ENCODE data around the gene SNX30.

Gene SNX30

DNA sequence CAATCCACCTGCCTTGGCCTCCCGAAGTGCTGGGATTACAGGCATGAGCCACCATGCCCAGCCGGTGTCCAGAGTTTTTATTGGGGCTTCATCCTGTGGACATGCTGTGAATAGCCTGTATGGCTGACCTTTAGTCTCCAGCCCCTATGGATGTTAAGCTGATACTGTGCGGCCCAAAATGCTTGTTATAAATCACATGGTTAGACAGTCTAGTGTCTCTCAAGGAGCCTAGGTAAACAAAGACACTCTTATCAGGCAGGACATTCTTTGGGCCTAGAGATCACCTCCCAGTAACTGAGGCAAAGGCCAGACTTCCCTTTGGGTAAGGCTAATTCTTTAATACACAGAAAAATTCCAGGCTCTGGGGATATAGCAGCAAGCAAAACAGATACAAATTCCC lies 162.1 kb downstream of the SNX30 start:
- no peak for DNase-seq
- Mint-ChIP-seq H3K9me3 (no peaks in the 10 kb centered on the region), H3K4me1 (ENCODE audit: low read depth in 2 of 2) (no peaks in the 10 kb centered on the region), H3K4me3 (no peak overlapping the region), H3K27ac (no peak overlapping the region), H3K36me3 (ENCODE audit: insufficient read depth) (no peaks in the 10 kb centered on the region), H3K27me3 (peaks cover 5 to 32% of the 10 kb centered on the region in 2 donors)
- ATAC-seq (replicated peaks): no peak

GRCh38 chr9:112913326-112913725 lies 162.8 kb downstream of the SNX30 start:
- no peak for DNase-seq
- no peak for ATAC-seq (replicated peaks)
- Mint-ChIP-seq H3K4me3 (no peak overlapping the region), H3K36me3 (ENCODE audit: insufficient read depth) (no peaks in the 10 kb centered on the region), H3K9me3 (no peaks in the 10 kb centered on the region), H3K4me1 (ENCODE audit: low read depth in 2 of 2) (no peaks in the 10 kb centered on the region), H3K27ac (no peak overlapping the region), H3K27me3 (peaks cover 5 to 36% of the 10 kb centered on the region in 2 donors)

GRCh38 chr9:112914524-112914923 lies 164.0 kb downstream of the SNX30 start:
- H3K9me3 Mint-ChIP-seq: no peaks in the 10 kb centered on the region
- no peaks in the 10 kb centered on the region for H3K4me1 Mint-ChIP-seq (ENCODE audit: low read depth in 2 of 2)
- DNase-seq (no peak), ATAC-seq (replicated peaks) (no peak)
- peaks cover 5 to 46% of the 10 kb centered on the region in 2 donors for H3K27me3 Mint-ChIP-seq
- H3K27ac Mint-ChIP-seq: no peak overlapping the region
- no peaks in the 10 kb centered on the region for H3K36me3 Mint-ChIP-seq (ENCODE audit: insufficient read depth)
- no peak overlapping the region for H3K4me3 Mint-ChIP-seq

DNA sequence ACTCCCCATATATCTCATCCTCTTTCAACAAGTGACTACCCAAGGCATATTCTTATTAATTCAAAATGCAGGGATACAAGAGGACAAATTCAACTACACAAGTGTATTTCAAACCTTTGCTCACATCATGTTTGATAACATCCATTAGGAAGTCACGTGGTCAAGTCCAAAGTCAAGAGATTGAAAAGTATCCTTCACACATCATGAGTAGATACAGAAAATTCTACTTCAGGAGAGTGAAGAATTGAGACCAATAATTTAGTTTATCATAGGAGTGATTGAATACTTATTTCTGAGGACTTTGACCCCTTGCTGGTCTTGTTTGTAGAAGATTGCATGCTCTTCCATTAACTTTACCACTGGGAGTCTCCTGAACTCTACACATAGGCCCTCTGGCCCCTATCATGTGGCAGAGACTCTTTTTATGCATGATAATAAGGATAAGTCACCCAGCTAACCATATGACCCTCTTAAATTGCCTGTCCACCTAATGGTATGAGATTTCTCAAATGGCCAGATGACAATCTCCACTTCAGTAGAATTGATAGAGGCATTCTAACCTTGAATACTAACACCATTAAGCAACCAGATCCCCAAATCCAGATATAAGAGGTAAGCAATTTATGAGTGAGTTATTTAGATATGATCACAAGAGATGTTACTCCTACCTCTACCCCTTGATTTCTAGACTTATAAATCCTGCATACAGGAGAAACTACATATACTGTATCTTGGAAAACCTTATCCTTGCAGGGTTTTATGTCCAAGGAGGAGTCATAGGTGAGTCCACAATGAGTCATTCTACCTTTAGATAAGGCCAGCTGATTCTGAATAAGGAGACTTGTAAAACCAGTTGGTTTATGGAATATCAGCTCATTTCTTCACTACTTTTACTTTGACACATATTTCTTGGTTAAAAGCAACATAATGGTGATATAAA lies 166.8 kb downstream of the SNX30 start:
- DNase-seq (no peak), ATAC-seq (replicated peaks) (no peak)
- Mint-ChIP-seq H3K4me1 (ENCODE audit: low read depth in 2 of 2) (no peaks in the 10 kb centered on the region), H3K4me3 (no peak overlapping the region), H3K27ac (no peak overlapping the region), H3K9me3 (no peaks in the 10 kb centered on the region), H3K27me3 (peaks cover 11 to 50% of the 10 kb centered on the region in 2 donors), H3K36me3 (ENCODE audit: insufficient read depth) (no peaks in the 10 kb centered on the region)

DNA sequence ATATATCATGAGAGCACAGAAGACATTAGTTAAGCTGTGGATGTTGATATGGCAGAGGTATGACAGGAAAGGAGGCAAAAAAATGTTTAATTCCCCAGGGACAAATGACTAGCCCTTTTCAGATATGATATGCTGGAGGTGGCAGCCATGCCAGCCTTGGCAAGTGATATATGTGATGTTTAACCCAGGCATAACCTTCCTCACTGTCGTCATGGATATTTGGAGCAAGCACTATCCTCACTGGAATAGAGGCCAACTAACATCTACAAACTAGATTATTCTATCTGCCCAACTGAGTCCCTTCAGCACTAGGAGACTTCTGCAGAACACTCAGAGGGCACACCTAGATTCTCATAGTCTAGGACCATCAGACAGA lies 167.4 kb downstream of the SNX30 start:
- Mint-ChIP-seq H3K9me3 (no peaks in the 10 kb centered on the region), H3K4me1 (ENCODE audit: low read depth in 2 of 2) (no peaks in the 10 kb centered on the region), H3K27me3 (peaks cover 11 to 43% of the 10 kb centered on the region in 2 donors), H3K27ac (no peak overlapping the region), H3K4me3 (no peak overlapping the region), H3K36me3 (ENCODE audit: insufficient read depth) (no peaks in the 10 kb centered on the region)
- no peak for ATAC-seq (replicated peaks)
- no peak for DNase-seq

- no peaks in the 10 kb centered on the region for H3K36me3 Mint-ChIP-seq (ENCODE audit: insufficient read depth)
- H3K9me3 Mint-ChIP-seq: no peaks in the 10 kb centered on the region
- H3K4me1 Mint-ChIP-seq (ENCODE audit: low read depth in 2 of 2): peaks cover 0 to 2% of the 10 kb centered on the region in 2 donors
- ATAC-seq (replicated peaks) (no peak), DNase-seq (no peak)
- H3K4me3 Mint-ChIP-seq: no peak overlapping the region
- peaks cover 29 to 58% of the 10 kb centered on the region in 2 donors for H3K27me3 Mint-ChIP-seq
- no peak overlapping the region for H3K27ac Mint-ChIP-seq
Observed at GRCh38 chr9:112921549-112921948, 171.0 kb downstream of the SNX30 start.
